Measurements from ENCODE around the gene EID2B.

The EID2B gene

GRCh38 chr19:39533003-39533512 is 406 bp upstream of the EID2B start:
- no peak for DNase-seq (ENCODE audit: low read depth in 2 of 2)

- DNase-seq (ENCODE audit: low read depth in 2 of 2), result no peak
These were observed 819 bp downstream of the EID2B start for GRCh38 chr19:39531834-39532232.

DNA sequence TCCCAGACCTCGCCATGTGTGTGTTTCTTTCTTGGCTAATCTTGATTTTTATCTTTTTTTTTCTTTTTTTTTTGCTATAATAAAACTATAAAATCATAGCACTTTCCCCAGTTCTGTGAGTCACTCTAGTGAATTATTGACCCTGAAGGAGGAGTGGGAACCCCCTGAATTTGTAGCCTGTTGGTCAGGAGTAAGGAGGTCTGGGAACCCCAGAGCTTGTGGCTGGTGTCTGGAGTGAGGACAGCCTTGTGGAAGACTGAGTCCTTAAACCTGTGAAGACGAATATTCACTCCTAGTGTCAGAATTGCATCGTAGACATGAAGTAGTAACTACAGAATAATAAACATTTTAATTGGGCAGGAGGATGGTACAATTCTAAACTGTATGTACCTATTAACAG is 7.4 kb downstream of the EID2B start:
- DNase-seq (ENCODE audit: low read depth in 2 of 2), result no peak

- DNase-seq (ENCODE audit: low read depth in 2 of 2), result no peak
These were observed 8.2 kb downstream of the EID2B start for GRCh38 chr19:39524495-39524894.

DNA sequence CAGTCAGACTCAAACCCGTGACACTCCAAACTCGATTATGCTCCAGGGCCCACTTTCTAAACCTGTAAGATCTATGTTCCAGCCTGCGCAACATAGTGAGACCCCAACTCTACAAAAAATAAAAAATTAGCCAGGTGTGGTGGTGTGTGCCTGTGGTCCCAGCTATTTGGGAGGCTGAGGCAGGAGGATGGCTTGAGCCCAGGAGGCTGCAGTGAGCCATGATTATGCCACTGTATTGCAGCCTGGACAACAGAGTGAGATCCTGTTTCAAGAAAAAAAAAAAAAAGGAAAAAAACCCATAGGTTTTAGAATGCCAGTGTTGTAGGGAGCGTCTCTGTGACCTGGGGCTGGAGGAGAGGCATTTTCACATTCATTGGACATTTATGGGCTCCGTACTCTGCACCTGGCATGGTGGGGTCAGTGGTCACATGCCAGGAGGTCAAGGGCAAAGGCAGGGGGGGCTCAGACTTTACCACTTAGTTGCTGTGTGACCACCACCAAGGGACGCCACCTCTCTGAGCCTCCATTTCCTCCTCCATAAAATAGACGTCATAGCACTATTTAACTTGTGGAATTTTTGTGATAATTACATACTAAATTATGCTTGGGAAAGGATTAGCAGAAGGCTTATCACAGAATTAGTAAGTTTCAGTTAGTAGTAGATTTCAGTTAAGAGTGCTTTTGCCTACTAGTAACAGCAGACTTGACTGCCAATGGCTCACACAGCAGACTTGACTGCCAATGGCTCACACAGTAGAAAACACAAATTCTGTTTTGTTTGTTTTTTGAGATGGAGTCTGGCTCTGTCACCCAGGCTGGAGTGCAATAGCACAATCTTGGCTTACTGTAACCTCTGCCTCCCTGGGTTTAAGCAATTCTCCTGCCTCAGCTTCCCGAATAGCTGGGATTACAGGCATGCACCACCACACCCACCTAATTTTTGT is 11.8 kb downstream of the EID2B start:
- DNase-seq (ENCODE audit: low read depth in 2 of 2), result no peak

DNA sequence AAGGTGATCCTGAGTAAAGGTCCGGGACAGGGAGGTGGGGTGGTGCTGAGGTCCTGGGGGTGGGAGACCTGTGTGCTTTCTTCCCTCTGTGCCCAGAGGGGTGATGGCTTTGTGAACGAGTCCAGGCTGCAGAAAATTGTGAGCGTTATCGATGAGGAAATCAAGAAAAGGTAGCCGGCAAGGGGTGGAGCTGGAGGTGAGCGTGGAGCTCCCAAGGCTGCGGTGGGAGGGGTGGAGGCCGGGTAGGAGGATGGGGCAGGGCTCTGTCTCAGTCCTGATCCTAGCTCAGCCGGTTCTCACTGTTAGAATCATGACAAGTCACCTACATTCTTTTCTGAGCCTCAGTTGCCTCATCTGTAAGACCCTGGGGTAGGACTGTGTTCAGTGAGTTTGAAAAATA is 13.7 kb downstream of the EID2B start:
- DNase-seq (ENCODE audit: low read depth in 2 of 2), result no peak

GRCh38 chr19:39518458-39518857 is 14.2 kb downstream of the EID2B start:
- DNase-seq (ENCODE audit: low read depth in 2 of 2), result no peak

- no peak for DNase-seq (ENCODE audit: low read depth in 2 of 2)
These were observed 15.2 kb downstream of the EID2B start for GRCh38 chr19:39517432-39517831.

DNA sequence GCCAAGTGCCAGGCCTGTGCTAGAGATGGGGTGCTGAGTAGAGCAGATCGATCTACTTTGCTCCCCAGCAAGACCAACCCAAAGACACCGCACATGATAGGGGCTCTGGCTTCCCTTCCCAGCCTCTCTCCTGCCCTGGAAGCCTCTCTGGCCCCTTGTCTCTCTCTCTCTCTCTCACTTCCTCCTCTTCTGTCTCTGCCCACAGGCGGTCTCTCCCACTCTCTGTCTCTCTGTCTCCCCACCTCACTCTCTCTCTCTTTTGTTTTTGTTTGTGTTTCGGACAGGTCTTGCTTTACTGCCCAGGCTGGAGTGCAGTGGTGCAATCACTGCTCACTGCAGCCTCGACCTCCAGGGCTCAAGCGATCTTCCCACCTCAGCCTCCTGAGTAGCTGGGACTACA is 16.4 kb downstream of the EID2B start:
- no peak for DNase-seq (ENCODE audit: low read depth in 2 of 2)

GRCh38 chr19:39515551-39516191 is 17.0 kb downstream of the EID2B start:
- no peak for DNase-seq (ENCODE audit: low read depth in 2 of 2)

GRCh38 chr19:39514840-39515550 is 17.7 kb downstream of the EID2B start, which contains the start of gene SELENOV:
Gene SELENOV (plus strand): TSS chr19:39515139. CDS start chr19:39515213, 74 bp downstream.
- no peak for DNase-seq (ENCODE audit: low read depth in 2 of 2)

- no peak for DNase-seq (ENCODE audit: low read depth in 2 of 2)
These were observed 19.7 kb downstream of the EID2B start for GRCh38 chr19:39512988-39513387.

- DNase-seq (ENCODE audit: low read depth in 2 of 2), result no peak
These were observed 23.4 kb downstream of the EID2B start for GRCh38 chr19:39509233-39509632.

- DNase-seq (ENCODE audit: low read depth in 2 of 2), result no peak
These were observed 24.0 kb downstream of the EID2B start for GRCh38 chr19:39508629-39509028.

- DNase-seq (ENCODE audit: low read depth in 2 of 2), result no peak
These were observed 24.8 kb downstream of the EID2B start for GRCh38 chr19:39507715-39508364.

GRCh38 chr19:39506944-39507714 is 25.5 kb downstream of the EID2B start:
- DNase-seq (ENCODE audit: low read depth in 2 of 2), result peak in 1 of 2 donors; percentile 27

DNA sequence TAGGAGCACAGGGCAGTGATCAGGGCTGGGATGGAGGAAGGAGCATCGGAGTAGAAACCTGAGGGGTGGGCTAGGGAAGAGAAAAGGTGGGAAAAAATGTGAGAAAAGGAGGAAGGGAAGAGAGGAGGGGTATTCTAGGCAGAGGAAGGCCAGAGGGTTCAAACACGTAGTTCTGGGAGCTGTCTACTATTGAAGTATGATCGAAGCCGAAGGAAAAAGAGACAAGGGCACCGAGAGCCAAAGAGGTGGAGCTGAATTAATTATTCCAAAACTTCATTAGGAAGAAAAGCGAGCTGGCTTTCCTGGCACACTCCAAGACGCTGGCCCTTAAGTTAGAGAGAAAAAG is 26.1 kb downstream of the EID2B start:
- no peak for DNase-seq (ENCODE audit: low read depth in 2 of 2)

GRCh38 chr19:39502640-39503417 is 29.8 kb downstream of the EID2B start:
- DNase-seq (ENCODE audit: low read depth in 2 of 2), result peak; percentile 47 to 64

- DNase-seq (ENCODE audit: low read depth in 2 of 2), result no peak
These were observed 31.3 kb downstream of the EID2B start for GRCh38 chr19:39501340-39501739.

DNA sequence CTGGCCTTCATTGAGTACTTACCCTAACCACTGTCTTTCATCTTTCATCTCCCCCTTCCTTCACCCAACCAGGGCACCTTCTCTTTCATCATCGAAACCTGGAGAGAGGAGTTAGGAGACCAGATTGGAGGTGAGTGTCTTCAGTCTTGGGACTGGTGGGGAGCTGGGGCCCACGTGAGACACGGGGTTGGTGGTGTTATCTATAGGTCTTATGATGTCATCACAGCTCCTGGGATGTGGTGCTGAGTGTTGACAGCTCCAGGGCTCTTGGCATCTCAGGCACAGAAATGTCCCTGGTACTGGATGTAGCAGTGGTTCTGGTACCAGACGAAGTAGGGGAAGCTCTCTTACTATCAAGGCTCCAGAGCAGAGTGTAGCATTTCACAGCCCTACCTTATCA is 32.1 kb downstream of the EID2B start:
- no peak for DNase-seq (ENCODE audit: low read depth in 2 of 2)
